Motor neuron (in vitro differentiated cells): Measurements from ENCODE around the gene RNU7-1. TPM values are rescaled to one million over a fixed set of nuclear protein-coding genes. Genes with fewer than 3 reads are reported as not detected.

Source experiments
- ATAC-seq, 8 experiments: fragments of 200-7000 bp; cut with Tn5 transposase; replicated peaks in 6 of 8; 2 replicates each; pipeline ENCODE4 v1.8.0; 2021; ENCODE audit warnings: mild to moderate bottlenecking in 8 of 8, moderate library complexity in 8 of 8
- H3K27ac ChIP-seq, 2 donors: fragments of 250-450 bp; sonication (Bioruptor Pico); 2 replicates each; pipeline ENCODE4 v1.9.0; 2021; ENCODE audit warnings: antibody characterized with exemption in 2 of 2, mild to moderate bottlenecking in 2 of 2, moderate library complexity in 1 of 2
- H3K4me1 ChIP-seq, 2 donors: fragments of 250-450 bp; sonication (Bioruptor Pico); replicated peaks in 1 of 2; 2 replicates each; pipeline ENCODE4 v1.6.1; 2021; ENCODE audit warnings: antibody characterized with exemption in 2 of 2, mild to moderate bottlenecking in 2 of 2, moderate library complexity in 1 of 2
- H3K4me3 ChIP-seq, 5 donors: fragments of 250-450 bp; sonication (Bioruptor Pico); 2 replicates each; pipeline ENCODE4 v1.9.0; 2021; ENCODE audit warnings: antibody characterized with exemption in 5 of 5, mild to moderate bottlenecking in 5 of 5, moderate library complexity in 4 of 5
- WGBS, 10 experiments: fragments of 450-650 bp; shearing (Covaris generic); methylation state at CpG; one replicate each; pipeline ENCODE4 v1.0.0; 2022; 5-methylcytosine and 5-hydroxymethylcytosine counted together
- in situ Hi-C, 9 experiments: fragments of 400-800 bp; cut with MboI; loops; one replicate each; pipeline ENCODE4 v1.15.0; 2021; ENCODE audit warnings: low sequenced_read_pairs in 9 of 9, low pct_unique_long_range_greater_than_20kb in 2 of 9; ENCODE audit not compliant: unreplicated experiment in 9 of 9
- total RNA-seq, 8 experiments: library from RNA; unstranded; fragments of 300-600 nt; gene quantifications; 2 replicates each; pipeline versions ENCODE4 v1.2.3 to v1.2.4, GENCODE V29; 2022

Gene RNU7-1
- total RNA-seq, 8 experiments from 2014 or later = not detected

DNA sequence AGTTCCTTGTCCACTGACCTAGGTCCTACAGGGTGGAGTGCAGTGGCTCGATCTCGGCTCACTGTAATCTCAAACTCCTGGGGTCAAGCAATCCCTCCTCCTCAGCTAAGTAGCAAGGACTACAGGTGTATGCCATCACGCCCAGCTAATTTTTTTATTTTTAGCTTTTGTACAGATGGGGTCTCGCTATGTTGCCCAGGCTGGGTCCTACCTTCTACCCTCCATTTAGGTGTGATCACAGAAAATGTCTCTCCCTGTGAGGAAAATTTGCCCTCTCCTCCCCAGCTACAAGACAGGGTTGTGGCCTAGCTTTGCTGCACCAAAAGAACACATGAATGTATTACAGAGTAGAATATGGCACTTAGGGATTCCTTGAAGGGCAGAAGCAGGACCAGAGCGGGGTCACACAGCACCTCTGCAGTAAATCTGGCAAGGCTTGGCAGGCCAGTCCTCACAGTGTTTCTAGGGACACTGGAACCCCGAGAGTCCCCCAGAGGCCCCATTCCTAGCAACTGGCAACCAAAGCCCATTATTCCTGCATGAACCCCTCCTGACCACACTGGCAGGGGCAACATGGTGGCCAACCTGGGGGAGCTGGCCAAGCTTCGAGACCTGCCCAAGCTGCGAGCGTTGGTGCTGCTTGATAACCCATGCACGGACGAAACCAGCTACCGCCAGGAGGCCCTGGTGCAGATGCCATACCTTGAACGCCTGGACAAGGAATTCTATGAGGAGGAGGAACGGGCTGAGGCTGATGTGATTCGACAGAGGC is 31.3 kb upstream of the RNU7-1 start:
- in situ Hi-C loops = no loop called here
- Histone ChIP-seq H3K27ac (no peak overlapping the region), H3K4me1 (peaks cover 15 to 16% of the 10 kb centered on the region in 2 donors), H3K4me3 (no peak overlapping the region)
- ATAC-seq = no peak
- WGBS, 10 experiments = 75 to 100% (median 91%) methylated on average over 3 to 13 of the region's 15 CpGs; no CpG with 5 or more reads in 3 of the 10 experiments

DNA sequence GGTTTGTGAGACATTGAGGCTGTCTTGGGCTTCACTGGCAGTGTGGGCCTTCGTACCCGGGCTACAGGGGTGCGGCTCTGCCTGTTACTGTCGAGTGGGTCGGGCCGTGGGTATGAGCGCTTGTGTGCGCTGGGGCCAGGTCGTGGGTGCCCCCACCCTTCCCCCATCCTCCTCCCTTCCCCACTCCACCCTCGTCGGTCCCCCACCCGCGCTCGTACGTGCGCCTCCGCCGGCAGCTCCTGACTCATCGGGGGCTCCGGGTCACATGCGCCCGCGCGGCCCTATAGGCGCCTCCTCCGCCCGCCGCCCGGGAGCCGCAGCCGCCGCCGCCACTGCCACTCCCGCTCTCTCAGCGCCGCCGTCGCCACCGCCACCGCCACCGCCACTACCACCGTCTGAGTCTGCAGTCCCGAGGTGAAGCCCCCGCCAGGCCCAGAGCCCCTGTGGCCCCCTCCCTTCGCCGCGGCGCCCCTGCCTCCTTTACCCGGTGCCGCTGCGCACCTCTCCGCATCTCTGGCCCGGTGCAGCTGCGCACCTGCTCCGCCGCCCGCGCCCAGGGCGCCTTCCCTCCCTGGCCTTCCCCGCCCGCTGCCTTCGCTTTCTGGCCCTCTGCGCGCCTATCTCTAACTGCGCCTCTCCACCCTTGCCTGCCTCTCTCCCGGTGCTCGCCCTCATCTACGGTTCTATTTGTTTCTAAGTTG is 29.2 kb upstream of the RNU7-1 start, which contains the start of gene ENO2:
ENO2 (plus strand) TSS at position 335 of the 701 bp plus-strand sequence. CDS start 1,253 bp downstream, outside the sequence.
- in situ Hi-C loops = no loop called here
- Histone ChIP-seq H3K27ac (peak within 1 kb of the TSS; percentile 88 to 96), H3K4me3 (peak within 1 kb of the TSS; percentile 71 to 99 (median 96)), H3K4me1 (peaks cover 15 to 16% of the 10 kb centered on the region in 2 donors)
- peak; percentile 84 to 94 (median 90) for ATAC-seq
- WGBS, 10 experiments = 0% methylated on average over 8 of the region's 68 CpGs; no CpG with 5 or more reads in 9 of the 10 experiments

DNA sequence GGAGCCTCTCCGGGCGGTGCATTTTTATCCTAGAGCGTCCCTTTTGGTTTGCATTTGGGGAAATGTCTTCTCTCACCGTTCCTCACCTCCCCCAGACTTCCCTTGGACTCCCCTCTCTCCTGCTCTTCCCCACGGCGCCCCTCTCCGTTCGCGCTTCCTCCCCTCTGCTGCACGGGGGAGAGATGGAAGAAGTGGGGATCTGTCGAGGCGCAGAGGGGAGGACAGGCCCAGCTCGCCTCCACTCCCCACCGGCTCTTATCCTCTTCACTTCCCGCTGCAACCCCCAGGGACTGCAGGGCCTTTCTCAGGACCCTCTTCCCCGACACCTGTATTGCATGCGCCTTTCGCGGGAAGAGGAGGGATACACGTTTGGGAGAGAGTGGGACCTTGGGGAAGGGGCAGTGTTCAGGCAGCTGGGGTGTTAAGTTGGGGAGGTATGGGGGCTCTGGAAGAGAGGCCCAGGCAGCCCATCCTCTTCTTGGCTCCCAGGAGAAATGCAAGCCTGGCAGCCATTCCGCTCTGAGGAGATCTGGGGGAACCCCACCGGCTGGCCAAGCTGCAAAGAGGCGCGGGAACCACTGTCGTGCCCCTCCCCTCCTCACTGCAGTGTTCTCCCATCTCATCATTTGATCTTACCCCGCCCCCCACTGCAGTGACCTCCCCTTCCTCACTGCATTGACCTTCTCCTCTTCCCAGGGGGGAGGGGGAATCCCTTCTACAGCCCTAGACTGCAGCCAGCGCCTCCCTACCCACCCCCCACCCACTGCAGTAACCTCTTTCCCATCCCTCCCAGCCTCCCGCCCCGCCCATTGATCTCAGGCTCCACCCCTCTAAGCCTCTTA is 28.4 kb upstream of the RNU7-1 start:
- no CpG with 5 or more reads among the region's 29 CpGs for WGBS, 10 experiments
- in situ Hi-C loops = no loop called here

GRCh38 chr12:6915789-6916285 is 27.8 kb upstream of the RNU7-1 start:
- ATAC-seq = no peak
- in situ Hi-C loops = no loop called here
- 22 to 100% (median 90%) methylated on average over 1 to 3 of the region's 14 CpGs; no CpG with 5 or more reads in 6 of the 10 experiments for WGBS, 10 experiments
- H3K4me1 ChIP-seq = peaks cover 15 to 16% of the 10 kb centered on the region in 2 donors
- H3K27ac ChIP-seq = no peak overlapping the region
- H3K4me3 ChIP-seq = peak overlapping the region; percentile 71 to 99 (median 96)

More for the DNA sequence above, 28.4 kb upstream of the RNU7-1 start:
- peak in 6 of 8 experiments; percentile 5 to 64 (median 46) for ATAC-seq
- Histone ChIP-seq H3K4me1 (peaks cover 15 to 16% of the 10 kb centered on the region in 2 donors), H3K4me3 (peak overlapping the region; percentile 71 to 99 (median 96)), H3K27ac (peak overlapping the region; percentile 88 to 96)

DNA sequence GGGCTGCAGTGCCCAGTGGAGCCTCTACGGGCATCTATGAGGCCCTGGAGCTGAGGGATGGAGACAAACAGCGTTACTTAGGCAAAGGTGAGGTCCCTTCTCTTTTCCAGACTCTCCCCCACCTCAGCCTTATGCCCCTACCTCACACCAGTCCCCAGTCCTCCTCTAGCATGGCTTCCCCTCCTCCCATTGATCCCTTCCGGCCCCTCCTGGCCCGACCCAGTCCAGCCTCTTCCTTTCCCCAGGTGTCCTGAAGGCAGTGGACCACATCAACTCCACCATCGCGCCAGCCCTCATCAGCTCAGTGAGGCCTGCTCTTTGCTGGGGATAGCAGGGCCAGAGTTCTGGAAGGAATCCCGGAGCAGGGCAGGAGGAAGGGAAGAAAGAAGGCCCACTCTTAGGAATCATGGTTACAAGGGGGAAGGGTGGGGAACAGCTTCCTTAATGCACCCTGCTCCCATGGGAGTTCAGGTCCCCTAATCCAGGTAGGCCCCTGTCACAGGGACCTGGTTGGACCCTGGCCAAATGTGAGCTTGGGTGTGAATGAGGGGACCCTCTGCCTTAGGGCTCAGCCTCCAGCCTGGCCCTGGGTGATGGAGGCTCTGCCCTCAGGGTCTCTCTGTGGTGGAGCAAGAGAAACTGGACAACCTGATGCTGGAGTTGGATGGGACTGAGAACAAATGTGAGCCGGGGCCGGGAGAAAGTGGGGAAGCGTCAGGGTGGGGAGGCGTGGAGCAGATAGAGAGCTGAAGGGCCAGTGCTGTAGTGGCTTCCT is 27.0 kb upstream of the RNU7-1 start:
- 94 to 100% (median 100%) methylated on average over 1 to 6 of the region's 11 CpGs; no CpG with 5 or more reads in 7 of the 10 experiments for WGBS, 10 experiments
- no peak for ATAC-seq
- Histone ChIP-seq H3K4me1 (peaks cover 15 to 16% of the 10 kb centered on the region in 2 donors), H3K4me3 (peak overlapping the region in 1 of 5 donors; percentile 99), H3K27ac (no peak overlapping the region)
- in situ Hi-C loops = no loop called here

DNA sequence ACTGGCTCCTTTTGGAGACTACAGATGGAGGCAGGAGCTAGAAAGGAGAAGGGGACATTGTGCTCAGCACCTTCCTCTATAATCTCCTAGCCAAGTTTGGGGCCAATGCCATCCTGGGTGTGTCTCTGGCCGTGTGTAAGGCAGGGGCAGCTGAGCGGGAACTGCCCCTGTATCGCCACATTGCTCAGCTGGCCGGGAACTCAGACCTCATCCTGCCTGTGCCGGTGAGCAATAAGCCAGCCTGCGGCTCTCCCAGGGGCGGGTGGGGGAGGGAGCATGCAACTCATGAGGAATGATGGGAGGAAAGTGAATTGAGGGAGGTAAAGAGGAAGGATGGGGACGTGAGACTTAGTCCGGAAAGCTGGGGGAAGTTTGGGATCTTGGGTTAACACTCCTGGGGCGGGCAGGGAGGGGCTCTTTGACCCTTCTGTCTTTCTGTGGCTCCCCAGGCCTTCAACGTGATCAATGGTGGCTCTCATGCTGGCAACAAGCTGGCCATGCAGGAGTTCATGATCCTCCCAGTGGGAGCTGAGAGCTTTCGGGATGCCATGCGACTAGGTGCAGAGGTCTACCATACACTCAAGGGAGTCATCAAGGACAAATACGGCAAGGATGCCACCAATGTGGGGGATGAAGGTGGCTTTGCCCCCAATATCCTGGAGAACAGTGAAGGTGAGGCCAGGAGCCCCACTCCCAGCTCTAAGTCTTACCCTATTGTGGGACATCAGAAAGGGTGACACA is 26.0 kb upstream of the RNU7-1 start:
- peaks cover 15 to 16% of the 10 kb centered on the region in 2 donors for H3K4me1 ChIP-seq
- no peak for ATAC-seq
- H3K27ac ChIP-seq = no peak overlapping the region
- in situ Hi-C loops = no loop called here
- no peak overlapping the region for H3K4me3 ChIP-seq
- WGBS, 10 experiments = 80 to 100% (median 92%) methylated on average over 1 to 5 of the region's 14 CpGs; no CpG with 5 or more reads in 6 of the 10 experiments

GRCh38 chr12:6919588-6919987 is 24.0 kb upstream of the RNU7-1 start:
- Histone ChIP-seq H3K27ac (no peak overlapping the region), H3K4me3 (no peak overlapping the region), H3K4me1 (peaks cover 12 to 19% of the 10 kb centered on the region in 2 donors)
- in situ Hi-C loops = no loop called here
- 17 to 100% (median 97%) methylated on average over 1 to 5 of the region's 7 CpGs; no CpG with 5 or more reads in 6 of the 10 experiments for WGBS, 10 experiments
- ATAC-seq = no peak

GRCh38 chr12:6921539-6921938 is 22.1 kb upstream of the RNU7-1 start:
- no peak overlapping the region for H3K4me3 ChIP-seq
- in situ Hi-C loops = no loop called here
- WGBS, 10 experiments = 33 to 76% (median 60%) methylated on average over 1 to 5 of the region's 7 CpGs; no CpG with 5 or more reads in 6 of the 10 experiments
- ATAC-seq = no peak
- H3K27ac ChIP-seq = no peak overlapping the region
- peaks cover 29 to 33% of the 10 kb centered on the region in 2 donors for H3K4me1 ChIP-seq

DNA sequence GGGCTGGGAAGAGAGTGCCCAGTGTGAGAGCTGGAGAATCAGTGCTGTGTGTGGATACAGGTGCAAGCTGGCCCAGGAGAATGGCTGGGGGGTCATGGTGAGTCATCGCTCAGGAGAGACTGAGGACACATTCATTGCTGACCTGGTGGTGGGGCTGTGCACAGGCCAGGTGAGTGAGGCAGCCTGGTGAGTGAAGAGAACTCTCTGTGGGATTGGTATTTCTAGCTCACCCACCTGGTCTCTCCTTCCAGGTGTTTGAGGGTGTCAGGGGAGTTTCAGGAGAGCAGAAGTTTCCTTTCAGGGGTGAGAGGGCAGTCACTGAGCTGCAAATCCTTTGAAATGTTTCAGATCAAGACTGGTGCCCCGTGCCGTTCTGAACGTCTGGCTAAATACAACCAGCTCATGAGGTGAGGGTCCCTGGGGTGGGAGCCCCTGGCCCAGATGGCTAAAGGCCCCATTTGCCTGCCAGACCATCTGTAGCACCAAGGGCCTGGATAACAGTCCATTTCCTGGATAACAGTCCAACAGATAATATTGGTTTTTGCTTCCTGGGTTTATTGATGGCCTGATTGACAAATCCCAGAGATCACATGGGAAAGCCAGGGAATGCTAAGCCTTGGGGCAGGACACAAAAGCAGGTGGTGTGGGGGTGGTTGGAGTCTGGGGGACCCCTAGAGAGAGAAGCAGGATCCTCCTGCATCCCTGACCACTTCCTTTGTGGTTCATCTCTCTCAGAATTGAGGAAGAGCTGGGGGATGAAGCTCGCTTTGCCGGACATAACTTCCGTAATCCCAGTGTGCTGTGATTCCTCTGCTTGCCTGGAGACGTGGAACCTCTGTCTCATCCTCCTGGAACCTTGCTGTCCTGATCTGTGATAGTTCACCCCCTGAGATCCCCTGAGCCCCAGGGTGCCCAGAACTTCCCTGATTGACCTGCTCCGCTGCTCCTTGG is 21.3 kb upstream of the RNU7-1 start:
- ATAC-seq = no peak
- H3K27ac ChIP-seq = no peak overlapping the region
- in situ Hi-C loops = no loop called here

DNA sequence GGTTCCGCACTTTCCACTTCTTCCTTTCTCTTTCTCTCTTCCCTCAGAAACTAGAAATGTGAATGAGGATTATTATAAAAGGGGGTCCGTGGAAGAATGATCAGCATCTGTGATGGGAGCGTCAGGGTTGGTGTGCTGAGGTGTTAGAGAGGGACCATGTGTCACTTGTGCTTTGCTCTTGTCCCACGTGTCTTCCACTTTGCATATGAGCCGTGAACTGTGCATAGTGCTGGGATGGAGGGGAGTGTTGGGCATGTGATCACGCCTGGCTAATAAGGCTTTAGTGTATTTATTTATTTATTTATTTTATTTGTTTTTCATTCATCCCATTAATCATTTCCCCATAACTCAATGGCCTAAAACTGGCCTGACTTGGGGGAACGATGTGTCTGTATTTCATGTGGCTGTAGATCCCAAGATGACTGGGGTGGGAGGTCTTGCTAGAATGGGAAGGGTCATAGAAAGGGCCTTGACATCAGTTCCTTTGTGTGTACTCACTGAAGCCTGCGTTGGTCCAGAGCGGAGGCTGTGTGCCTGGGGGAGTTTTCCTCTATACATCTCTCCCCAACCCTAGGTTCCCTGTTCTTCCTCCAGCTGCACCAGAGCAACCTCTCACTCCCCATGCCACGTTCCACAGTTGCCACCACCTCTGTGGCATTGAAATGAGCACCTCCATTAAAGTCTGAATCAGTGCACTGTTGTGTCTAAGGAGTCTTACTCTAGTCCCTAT is 20.4 kb upstream of the RNU7-1 start:
- ATAC-seq = peak in 1 of 8 experiments; percentile 15
- whole genome bisulfite sequencing, 10 experiments = 33 to 100% (median 66%) methylated on average over 1 to 8 of the region's 10 CpGs; no CpG with 5 or more reads in 1 of the 10 experiments
- H3K27ac ChIP-seq = no peak overlapping the region
- H3K4me3 ChIP-seq = no peak overlapping the region
- in situ Hi-C loops = no loop called here
- peaks cover 37 to 38% of the 10 kb centered on the region in 2 donors for H3K4me1 ChIP-seq

More for the DNA sequence above, 21.3 kb upstream of the RNU7-1 start:
- WGBS, 10 experiments = 67 to 100% (median 92%) methylated on average over 1 to 5 of the region's 9 CpGs; no CpG with 5 or more reads in 3 of the 10 experiments
- H3K4me1 ChIP-seq = peaks cover 36 to 38% of the 10 kb centered on the region in 2 donors
- no peak overlapping the region for H3K4me3 ChIP-seq
